ENCODE results near the gene CFAP58.
A peak's percentile ranks its signal among the peaks of the same experiment; 100 is the strongest.

Gene CFAP58

GRCh38 chr10:104353325-104354048 lies at the start of gene CFAP58:
CFAP58 (plus strand) TSS chr10:104353833; CDS start chr10:104353898, 65 bp downstream.
- DNase-seq (ENCODE audit: low spot score) = peak; percentile 59

GRCh38 chr10:104304356-104304745 lies 49.3 kb upstream of the CFAP58 start:
- no peak for DNase-seq (ENCODE audit: low spot score)

GRCh38 chr10:104304927-104305326 lies 48.7 kb upstream of the CFAP58 start:
- no peak for DNase-seq (ENCODE audit: low spot score)

- DNase-seq (ENCODE audit: low spot score) = no peak
Observed at GRCh38 chr10:104306897-104307296, 46.7 kb upstream of the CFAP58 start.

GRCh38 chr10:104307576-104308438 lies 45.8 kb upstream of the CFAP58 start:
- no peak for DNase-seq (ENCODE audit: low spot score)

GRCh38 chr10:104308439-104308903 lies 45.2 kb upstream of the CFAP58 start:
- DNase-seq (ENCODE audit: low spot score) = no peak

GRCh38 chr10:104309980-104310978 lies 43.4 kb upstream of the CFAP58 start:
- peak; percentile 91 for DNase-seq (ENCODE audit: low spot score)

GRCh38 chr10:104311184-104311720 lies 42.4 kb upstream of the CFAP58 start:
- no peak for DNase-seq (ENCODE audit: low spot score)

GRCh38 chr10:104314591-104315485 lies 38.8 kb upstream of the CFAP58 start:
- DNase-seq (ENCODE audit: low spot score) = no peak

GRCh38 chr10:104315486-104315921 lies 38.1 kb upstream of the CFAP58 start:
- no peak for DNase-seq (ENCODE audit: low spot score)

GRCh38 chr10:104316321-104317099 lies 37.1 kb upstream of the CFAP58 start:
- no peak for DNase-seq (ENCODE audit: low spot score)

GRCh38 chr10:104317269-104317710 lies 36.3 kb upstream of the CFAP58 start:
- peak; percentile 79 for DNase-seq (ENCODE audit: low spot score)

- DNase-seq (ENCODE audit: low spot score) = no peak
Observed at GRCh38 chr10:104317726-104318299, 35.8 kb upstream of the CFAP58 start.

GRCh38 chr10:104318326-104318725 lies 35.3 kb upstream of the CFAP58 start:
- no peak for DNase-seq (ENCODE audit: low spot score)

GRCh38 chr10:104318810-104319741 lies 34.6 kb upstream of the CFAP58 start:
- DNase-seq (ENCODE audit: low spot score) = no peak

GRCh38 chr10:104321226-104321625 lies 32.4 kb upstream of the CFAP58 start:
- DNase-seq (ENCODE audit: low spot score) = no peak

- no peak for DNase-seq (ENCODE audit: low spot score)
Observed at GRCh38 chr10:104321725-104322415, 31.8 kb upstream of the CFAP58 start.
